SK-N-SH (cell line): ENCODE results near the gene B4GALT6.

Source experiments
- EZH2phosphoT487 ChIP-seq: fragments of 200-600 bp; sonication (generic); IDR thresholded peaks from 2 replicates; pipeline ENCODE4 v1.6.1; 2017; ENCODE audit warnings: low read depth, mixed run types, mild to moderate bottlenecking, antibody characterized with exemption, moderate library complexity, borderline replicate concordance
- FOSL2 ChIP-seq: IDR thresholded peaks from 2 replicates; pipeline ENCODE4 v1.4.0; 2012; ENCODE audit warnings: low read depth, mild to moderate bottlenecking, moderate library complexity, borderline replicate concordance
- GABPA ChIP-seq: IDR thresholded peaks from 2 replicates; pipeline ENCODE4 v1.4.0; 2012; ENCODE audit warnings: low read depth, mild to moderate bottlenecking
- GATA2 ChIP-seq: sonication (generic); formaldehyde crosslinking; IDR thresholded peaks from 2 replicates; pipeline ENCODE4 v1.5.0; 2020; ENCODE audit warnings: mild to moderate bottlenecking, missing genetic modification reagents
- POLR2AphosphoS5 ChIP-seq: IDR thresholded peaks from 2 replicates; pipeline ENCODE4 v1.6.1; 2012; ENCODE audit warnings: low read depth, low read length
- RAD21 ChIP-seq: IDR thresholded peaks from 2 replicates; pipeline ENCODE4 v1.6.1; 2012; ENCODE audit warnings: mild to moderate bottlenecking, low read length
- TF ChIP-seq, protein P1 (sequence below): fragments of 200-600 bp; sonication (generic); IDR thresholded peaks from 2 replicates; pipeline ENCODE4 v1.6.1; 2017; ENCODE audit warnings: antibody characterized with exemption, mild to moderate bottlenecking, moderate library complexity
- TF ChIP-seq, protein P2 (sequence below): IDR thresholded peaks from 2 replicates; pipeline ENCODE4 v1.6.1; 2012; ENCODE audit warnings: mild to moderate bottlenecking, low read depth, low read length, moderate library complexity
- TF ChIP-seq, protein P3 (sequence below): IDR thresholded peaks from 2 replicates; pipeline ENCODE4 v1.4.0; 2012; ENCODE audit warnings: low read depth

DNA sequence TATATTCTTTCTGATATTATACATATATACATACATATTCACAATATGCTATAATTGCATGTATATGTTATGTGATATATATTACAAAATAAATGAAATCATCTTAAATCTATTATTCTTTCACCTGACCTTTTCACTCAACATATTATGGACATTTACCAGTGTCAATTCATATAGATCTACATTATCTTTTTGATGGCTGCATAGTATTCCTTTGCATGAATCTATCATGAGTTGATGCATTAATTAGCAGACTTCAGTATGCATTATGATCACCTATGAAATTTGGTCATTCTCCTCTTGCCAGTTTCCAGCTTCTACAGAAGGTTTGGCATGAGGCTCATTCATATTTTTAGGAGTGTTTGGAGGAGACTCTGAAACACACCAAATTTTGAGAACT lies 23.4 kb upstream of the B4GALT6 start:
- TF ChIP-seq POLR2AphosphoS5 (no peak), EZH2phosphoT487 (no peak), GATA2 (no peak), RAD21 (no peak), GABPA (no peak), FOSL2 (no peak)
- TF ChIP-seq, protein P1, sequence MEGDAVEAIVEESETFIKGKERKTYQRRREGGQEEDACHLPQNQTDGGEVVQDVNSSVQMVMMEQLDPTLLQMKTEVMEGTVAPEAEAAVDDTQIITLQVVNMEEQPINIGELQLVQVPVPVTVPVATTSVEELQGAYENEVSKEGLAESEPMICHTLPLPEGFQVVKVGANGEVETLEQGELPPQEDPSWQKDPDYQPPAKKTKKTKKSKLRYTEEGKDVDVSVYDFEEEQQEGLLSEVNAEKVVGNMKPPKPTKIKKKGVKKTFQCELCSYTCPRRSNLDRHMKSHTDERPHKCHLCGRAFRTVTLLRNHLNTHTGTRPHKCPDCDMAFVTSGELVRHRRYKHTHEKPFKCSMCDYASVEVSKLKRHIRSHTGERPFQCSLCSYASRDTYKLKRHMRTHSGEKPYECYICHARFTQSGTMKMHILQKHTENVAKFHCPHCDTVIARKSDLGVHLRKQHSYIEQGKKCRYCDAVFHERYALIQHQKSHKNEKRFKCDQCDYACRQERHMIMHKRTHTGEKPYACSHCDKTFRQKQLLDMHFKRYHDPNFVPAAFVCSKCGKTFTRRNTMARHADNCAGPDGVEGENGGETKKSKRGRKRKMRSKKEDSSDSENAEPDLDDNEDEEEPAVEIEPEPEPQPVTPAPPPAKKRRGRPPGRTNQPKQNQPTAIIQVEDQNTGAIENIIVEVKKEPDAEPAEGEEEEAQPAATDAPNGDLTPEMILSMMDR, result no peak
- TF ChIP-seq, protein P2, sequence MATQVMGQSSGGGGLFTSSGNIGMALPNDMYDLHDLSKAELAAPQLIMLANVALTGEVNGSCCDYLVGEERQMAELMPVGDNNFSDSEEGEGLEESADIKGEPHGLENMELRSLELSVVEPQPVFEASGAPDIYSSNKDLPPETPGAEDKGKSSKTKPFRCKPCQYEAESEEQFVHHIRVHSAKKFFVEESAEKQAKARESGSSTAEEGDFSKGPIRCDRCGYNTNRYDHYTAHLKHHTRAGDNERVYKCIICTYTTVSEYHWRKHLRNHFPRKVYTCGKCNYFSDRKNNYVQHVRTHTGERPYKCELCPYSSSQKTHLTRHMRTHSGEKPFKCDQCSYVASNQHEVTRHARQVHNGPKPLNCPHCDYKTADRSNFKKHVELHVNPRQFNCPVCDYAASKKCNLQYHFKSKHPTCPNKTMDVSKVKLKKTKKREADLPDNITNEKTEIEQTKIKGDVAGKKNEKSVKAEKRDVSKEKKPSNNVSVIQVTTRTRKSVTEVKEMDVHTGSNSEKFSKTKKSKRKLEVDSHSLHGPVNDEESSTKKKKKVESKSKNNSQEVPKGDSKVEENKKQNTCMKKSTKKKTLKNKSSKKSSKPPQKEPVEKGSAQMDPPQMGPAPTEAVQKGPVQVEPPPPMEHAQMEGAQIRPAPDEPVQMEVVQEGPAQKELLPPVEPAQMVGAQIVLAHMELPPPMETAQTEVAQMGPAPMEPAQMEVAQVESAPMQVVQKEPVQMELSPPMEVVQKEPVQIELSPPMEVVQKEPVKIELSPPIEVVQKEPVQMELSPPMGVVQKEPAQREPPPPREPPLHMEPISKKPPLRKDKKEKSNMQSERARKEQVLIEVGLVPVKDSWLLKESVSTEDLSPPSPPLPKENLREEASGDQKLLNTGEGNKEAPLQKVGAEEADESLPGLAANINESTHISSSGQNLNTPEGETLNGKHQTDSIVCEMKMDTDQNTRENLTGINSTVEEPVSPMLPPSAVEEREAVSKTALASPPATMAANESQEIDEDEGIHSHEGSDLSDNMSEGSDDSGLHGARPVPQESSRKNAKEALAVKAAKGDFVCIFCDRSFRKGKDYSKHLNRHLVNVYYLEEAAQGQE, result no peak
- TF ChIP-seq, protein P3, sequence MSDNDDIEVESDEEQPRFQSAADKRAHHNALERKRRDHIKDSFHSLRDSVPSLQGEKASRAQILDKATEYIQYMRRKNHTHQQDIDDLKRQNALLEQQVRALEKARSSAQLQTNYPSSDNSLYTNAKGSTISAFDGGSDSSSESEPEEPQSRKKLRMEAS, result no peak
